K562 (cell line): Measurements from ENCODE around the gene NPIPB2. TPM values are rescaled to one million over a fixed set of nuclear protein-coding genes. Genes with fewer than 3 reads are reported as not detected.

Experiments used
- ATAC-seq: fragments of 200-7000 bp; cut with Tn5 transposase; 3 replicates; pipeline ENCODE4 v1.9.1; 2020; ENCODE audit warnings: moderate library complexity
- BruUV-seq: library from RNA; stranded (reverse); fragments of 400-500 nt; replicated peaks from 2 replicates; lab custom pipeline; 2021; lab: Mats Ljungman, UMichigan
- CTCF ChIA-PET: fragments of 300-600 bp; formaldehyde crosslinking; extraction: SDS; loops from one replicate; lab custom pipeline; 2021; ENCODE audit warnings: low intra/inter-chr PET ratio; lab: Yijun Ruan, JAX
- POLR2A ChIA-PET: fragments of 300-600, 350-650 bp; sonication (Branson Sonifier 250); formaldehyde crosslinking; extraction: SDS; loops from one replicate; lab custom pipeline; 2021; ENCODE audit warnings: antibody characterized with exemption, inconsistent platforms; lab: Yijun Ruan, JAX
- DNase-seq, 4 experiments: peaks; one replicate each; pipeline versions ENCODE4 v3.0.0 to v3.0.0-alpha.2; 2011 to 2018; ENCODE audit warnings: low spot score in 3 of 4, mixed read lengths in 3 of 4; ENCODE audit errors: extremely low read depth in 1 of 4
- FAIRE-seq: peaks from 2 replicates; lab custom pipeline; 2011; peaks lifted over from hg19 to GRCh38; lab: Jason Lieb, UNC
- H2AFZ ChIP-seq: 2 replicates; pipeline ENCODE4 v1.6.0; 2011; ENCODE audit warnings: low read depth, low read length, control low read depth, inconsistent platforms
- H3K27ac ChIP-seq: fragments of 200-600 bp; 3 replicates; pipeline ENCODE4 v1.8.0; 2011; ENCODE audit warnings: low read depth, mild to moderate bottlenecking, control low read depth, inconsistent platforms, low read length, moderate library complexity, mixed read lengths; ENCODE audit errors: extremely low read depth
- H3K27me3 ChIP-seq, 2 experiments: fragments of 300-600 bp in 1 of 2; 2 replicates in 1 of 2; 3 replicates in 1 of 2; pipeline versions ENCODE4 v1.6.0 to v1.8.0; 2011; ENCODE audit warnings: inconsistent platforms in 2 of 2, low read length in 2 of 2, mild to moderate bottlenecking in 1 of 2, mixed read lengths in 1 of 2, moderate library complexity in 1 of 2; ENCODE audit not compliant: control insufficient read depth in 2 of 2, insufficient read depth in 2 of 2
- H3K36me3 ChIP-seq: fragments of 300-600 bp; 3 replicates; pipeline ENCODE4 v1.8.0; 2011; ENCODE audit warnings: mild to moderate bottlenecking, low read length, inconsistent platforms; ENCODE audit not compliant: control insufficient read depth, insufficient read depth
- H3K4me1 ChIP-seq, 2 experiments: fragments of 200-600 bp in 1 of 2; replicated peaks in 1 of 2; 2 replicates in 1 of 2; 3 replicates in 1 of 2; pipeline versions ENCODE4 v1.5.1 to v1.8.0; 2011; ENCODE audit warnings: inconsistent platforms in 2 of 2, low read length in 2 of 2, mild to moderate bottlenecking in 1 of 2, mixed read lengths in 1 of 2, moderate library complexity in 1 of 2; ENCODE audit not compliant: control insufficient read depth in 2 of 2, insufficient read depth in 2 of 2
- H3K4me2 ChIP-seq: 2 replicates; pipeline ENCODE4 v1.6.1; 2011; ENCODE audit warnings: low read length, control low read depth, inconsistent platforms, mixed read lengths; ENCODE audit not compliant: insufficient read depth
- H3K4me3 ChIP-seq: fragments of 200-600 bp; sonication (generic), shearing (Covaris generic); 2 replicates; pipeline ENCODE4 v1.5.1; 2016; ENCODE audit warnings: control low read depth, inconsistent platforms
- H3K79me2 ChIP-seq: fragments of 200-600 bp; 3 replicates; pipeline ENCODE4 v1.8.0; 2011; ENCODE audit warnings: low read length, inconsistent platforms; ENCODE audit not compliant: control insufficient read depth, insufficient read depth
- H3K9ac ChIP-seq, 2 experiments: 2 replicates each; pipeline versions ENCODE4 v1.6.0 to v1.6.1; 2011; ENCODE audit warnings: low read depth in 2 of 2, low read length in 2 of 2, control low read depth in 1 of 2, inconsistent platforms in 1 of 2, mild to moderate bottlenecking in 1 of 2, mixed read lengths in 1 of 2; ENCODE audit not compliant: insufficient read depth in 1 of 2
- H3K9me1 ChIP-seq: one replicate; pipeline ENCODE4 v1.6.0; 2011; ENCODE audit warnings: inconsistent platforms, mild to moderate bottlenecking, low read length, moderate library complexity; ENCODE audit not compliant: control insufficient read depth, insufficient read depth
- H3K9me3 ChIP-seq: replicated peaks from 2 replicates; pipeline ENCODE4 v1.5.1; 2011; ENCODE audit warnings: low read depth, low read length, inconsistent platforms; ENCODE audit not compliant: control insufficient read depth, insufficient read depth
- H4K20me1 ChIP-seq: replicated peaks from 2 replicates; pipeline ENCODE4 v1.6.1; 2011; ENCODE audit warnings: low read length, inconsistent platforms, mixed read lengths; ENCODE audit not compliant: control insufficient read depth, insufficient read depth
- CHD1 ChIP-seq: fragments of 200-600 bp; sonication (generic); IDR thresholded peaks from one replicate; pipeline ENCODE4 v1.6.1; 2012; ENCODE audit warnings: mild to moderate bottlenecking, moderate library complexity, low read length, inconsistent platforms
- CREBBP ChIP-seq: IDR thresholded peaks from one replicate; pipeline ENCODE4 v1.6.1; 2012; ENCODE audit warnings: low read depth, mild to moderate bottlenecking, control low read depth, inconsistent platforms, low read length
- DDX20 ChIP-seq: fragments of 450-650 bp; IDR thresholded peaks from 2 replicates; pipeline ENCODE4 v1.6.1; 2016; ENCODE audit warnings: missing genetic modification characterization, low read depth, mild to moderate bottlenecking, missing compliant biosample characterization, moderate library complexity
- DNMT1 ChIP-seq: fragments of 450-650 bp; IDR thresholded peaks from 2 replicates; pipeline ENCODE4 v1.6.1; 2016; ENCODE audit warnings: antibody characterized with exemption, mild to moderate bottlenecking
- EP400 ChIP-seq: fragments of 450-650 bp; IDR thresholded peaks from 2 replicates; pipeline ENCODE4 v1.6.1; 2017; ENCODE audit warnings: antibody characterized with exemption, mild to moderate bottlenecking, moderate library complexity
- FIP1L1 ChIP-seq: fragments of 200-400 bp; formaldehyde crosslinking; IDR thresholded peaks from 2 replicates; pipeline ENCODE4 v1.6.1; 2018; ENCODE audit warnings: mild to moderate bottlenecking, low read depth, low read length; ENCODE audit not compliant: poor library complexity, severe bottlenecking
- KLF1 ChIP-seq: fragments of 450-650 bp; IDR thresholded peaks from 2 replicates; pipeline ENCODE4 v1.6.1; 2016; ENCODE audit warnings: missing genetic modification characterization, missing compliant biosample characterization
- MLLT1 ChIP-seq, 2 experiments: fragments of 450-650 bp; IDR thresholded peaks; 2 replicates each; pipeline ENCODE4 v1.6.1; 2016
- MYC ChIP-seq, 2 experiments: fragments of 250-450 bp in 1 of 2; sonication (Bioruptor Pico) in 1 of 2; IDR thresholded peaks; 2 replicates each; pipeline versions ENCODE4 v1.5.1 to v1.6.1; 2012 to 2021; ENCODE audit warnings: low read depth in 2 of 2, borderline replicate concordance in 1 of 2, improper control_type of control experiment in 1 of 2, low read length in 1 of 2, mild to moderate bottlenecking in 1 of 2, moderate library complexity in 1 of 2
- RBM34 ChIP-seq: fragments of 200-400 bp; formaldehyde crosslinking; IDR thresholded peaks from 2 replicates; pipeline ENCODE4 v1.6.1; 2018; ENCODE audit warnings: low read length, borderline replicate concordance; ENCODE audit not compliant: insufficient read depth
- SMARCA5 ChIP-seq: fragments of 450-650 bp; IDR thresholded peaks from 2 replicates; pipeline ENCODE4 v1.6.1; 2016
- ZBED1 ChIP-seq: IDR thresholded peaks from 2 replicates; pipeline ENCODE4 v1.6.1; 2014
- ZFP30 ChIP-seq: fragments of 250-450 bp; sonication (Bioruptor Pico); IDR thresholded peaks from 2 replicates; pipeline ENCODE4 v1.8.0; 2022; ENCODE audit warnings: moderate library complexity, mild to moderate bottlenecking, inconsistent platforms, borderline replicate concordance
- ZFP91 ChIP-seq: sonication (generic); formaldehyde crosslinking; IDR thresholded peaks from 2 replicates; pipeline ENCODE4 v1.8.0; 2022; ENCODE audit warnings: mild to moderate bottlenecking, missing genetic modification reagents
- ZKSCAN8 ChIP-seq: fragments of 200-800 bp; sonication (Bioruptor generic); IDR thresholded peaks from 2 replicates; pipeline ENCODE4 v1.6.1; 2016; ENCODE audit warnings: missing genetic modification characterization, missing compliant biosample characterization
- ZNF778 ChIP-seq: fragments of 450-650 bp; formaldehyde crosslinking; IDR thresholded peaks from 2 replicates; pipeline ENCODE4 v1.4.0; 2020; ENCODE audit warnings: mild to moderate bottlenecking, moderate library complexity
- WGBS: fragments of 100-300 bp; shearing (Covaris generic); methylation state at CpG from one replicate; pipeline ENCODE4 v1.1.6; 2016; ENCODE audit warnings: low coverage, mixed read lengths; ENCODE audit not compliant: insufficient coverage; ENCODE audit errors: missing lambda C conversion rate; 5-methylcytosine and 5-hydroxymethylcytosine counted together
- in situ Hi-C: fragments of 300-500 bp; cut with MboI; formaldehyde crosslinking; loops from 4 replicates; pipeline ENCODE4 v1.15.0; 2018; ENCODE audit warnings: inconsistent platforms, mixed read lengths
- intact Hi-C: fragments of 100-400 bp; cut with micrococcal nuclease; formaldehyde crosslinking; loops from 2 replicates; pipeline ENCODE4 v1.14.2; 2022
- polyA plus RNA-seq, 8 experiments: library from polyadenylated mRNA; depleted of rRNA in 4 of 8; stranded (reverse) in 5 of 8; unstranded in 3 of 8; fragments of >200 nt; fragmentation: Nextera tagmentation in 2 of 8; fragmentation: Illumina TruSeq in 1 of 8; extraction: Ambion mirVana in 2 of 8; extraction: Trizol in 1 of 8; gene quantifications; 2 replicates each; pipeline versions ENCODE4 v1.2.1 to v1.2.3, GENCODE V29; 2011 to 2014; ENCODE audit warnings: inconsistent platforms in 1 of 8, missing spikeins in 1 of 8
- total RNA-seq, 7 experiments: library from RNA; depleted of rRNA in 6 of 7; stranded (reverse); fragments of >200 nt in 6 of 7; fragmentation: Illumina TruSeq in 2 of 7; extraction: Trizol in 2 of 7; gene quantifications; 2 replicates each; pipeline versions ENCODE4 v1.2.1 to v1.2.3, GENCODE V29; 2011 to 2021; ENCODE audit warnings: low replicate concordance in 1 of 7
- TF ChIP-seq, protein P1 (sequence below): conservative IDR thresholded peaks from 2 replicates; pipeline ENCODE4 v1.6.1; 2011; ENCODE audit warnings: low read depth, mild to moderate bottlenecking, low read length; ENCODE audit not compliant: control insufficient read depth

The NPIPB2 gene
- total and polyA plus RNA-seq, 9 of the 15 experiments (the other 6 are each of a cell fraction or from before 2014, with no cell fraction given) = 0.21 to 2.9 (median 1.6) TPM; not detected in 1

DNA sequence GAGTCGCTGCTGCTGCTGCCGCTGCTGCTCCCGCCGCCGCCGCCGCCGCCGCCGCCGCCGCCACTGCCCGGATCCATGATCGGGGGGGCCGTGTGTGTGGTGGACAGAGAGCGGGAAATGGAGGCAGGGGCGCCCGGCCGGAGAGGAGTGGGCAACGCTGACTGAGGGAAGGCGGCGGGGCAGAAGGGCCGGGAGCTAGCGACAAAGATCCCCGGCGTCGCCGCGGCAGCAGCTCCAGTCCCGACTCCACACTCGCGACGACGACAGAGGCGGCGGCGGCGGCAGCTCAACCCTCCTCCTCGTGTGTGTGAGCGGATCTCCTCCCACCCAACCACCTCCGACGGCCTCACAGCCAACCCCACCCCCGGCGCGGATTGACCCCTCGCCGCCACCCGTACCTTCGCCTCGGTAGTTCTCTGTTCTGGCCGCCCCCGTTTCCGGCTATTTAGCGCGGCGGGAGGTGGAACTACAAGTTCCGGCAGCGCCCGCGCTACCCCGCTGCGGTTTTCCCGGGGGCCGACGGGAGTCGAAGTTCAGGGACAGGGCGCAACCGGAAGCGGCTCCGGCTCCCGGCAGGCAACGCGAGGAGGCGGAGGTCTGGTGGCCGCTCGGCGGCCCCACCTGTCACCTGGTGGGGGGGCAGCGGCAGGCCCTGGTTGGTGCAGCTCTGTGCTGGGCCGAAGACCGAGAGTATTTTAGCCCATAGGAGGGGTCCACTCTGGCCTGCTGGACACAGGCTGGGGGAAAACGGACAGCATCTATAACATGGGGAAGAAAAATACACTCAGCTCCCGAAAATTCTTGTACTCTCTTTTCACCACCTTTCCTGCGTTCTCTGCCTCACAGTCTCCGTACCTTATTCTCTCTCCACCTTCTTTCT lies 26.0 kb downstream of the NPIPB2 start, which contains the start of gene GSPT1:
GSPT1 (minus strand) TSS at position 313 of the 880 bp plus-strand sequence; CDS start at position 77, 236 bp downstream.
- Histone ChIP-seq H3K9me1 (no peaks in the 10 kb centered on the region), H4K20me1 (peaks cover 32% of the 10 kb centered on the region), H3K9ac (peak within 1 kb of the TSS; percentile 92 to 97), H3K4me3 (peak within 1 kb of the TSS; percentile 95), H3K36me3 (peaks cover 29% of the 10 kb centered on the region), H3K27ac (peak within 1 kb of the TSS; percentile 92), H3K9me3 (no peaks in the 10 kb centered on the region), H2AFZ (peak within 1 kb of the TSS; percentile 94), H3K4me2 (peak within 1 kb of the TSS; percentile 88), H3K27me3 (no peaks in the 10 kb centered on the region), H3K79me2 (peaks cover 49% of the 10 kb centered on the region), H3K4me1 (peaks cover 14 to 16% of the 10 kb centered on the region in 2 experiments)
- ATAC-seq (peak; percentile 93), DNase-seq (peak; percentile 91 to 99 (median 94)), FAIRE-seq (peak; percentile 89)
- 1% methylated on average over 62 of the region's 84 CpGs for WGBS
- BruUV-seq = no TSS peak
- CTCF ChIA-PET = no interaction called here
- in situ Hi-C loops = no loop called here
- intact Hi-C loops = no loop called here
- POLR2A ChIA-PET = interaction anchor here (0.6 to 1.2 kb wide), 9 partner anchors 10 to 152 kb away, joined by 3 to 5 read pairs (median 4); partner anchors contain the start of gene SNX29
- TF ChIP-seq MYC (IDR thresholded peaks at IDR 0.05; ENCODE audit: low read depth, low read length) = peak; percentile 79
- peak; percentile 36; the same call in 1 of the 2 replicates for TF ChIP-seq MYC (CRISPR knock-in tag; IDR thresholded peaks at IDR 0.05; ENCODE audit: borderline replicate concordance, low read depth)
- no peak for TF ChIP-seq CHD1
- TF ChIP-seq ZNF778 (CRISPR knock-in tag) = no peak
- TF ChIP-seq KLF1 (tag) = peak; percentile 81; the same call in 1 of the 2 replicates
- no peak for TF ChIP-seq CREBBP
- no peak for TF ChIP-seq RBM34
- no peak for TF ChIP-seq DDX20
- TF ChIP-seq, protein P1, sequence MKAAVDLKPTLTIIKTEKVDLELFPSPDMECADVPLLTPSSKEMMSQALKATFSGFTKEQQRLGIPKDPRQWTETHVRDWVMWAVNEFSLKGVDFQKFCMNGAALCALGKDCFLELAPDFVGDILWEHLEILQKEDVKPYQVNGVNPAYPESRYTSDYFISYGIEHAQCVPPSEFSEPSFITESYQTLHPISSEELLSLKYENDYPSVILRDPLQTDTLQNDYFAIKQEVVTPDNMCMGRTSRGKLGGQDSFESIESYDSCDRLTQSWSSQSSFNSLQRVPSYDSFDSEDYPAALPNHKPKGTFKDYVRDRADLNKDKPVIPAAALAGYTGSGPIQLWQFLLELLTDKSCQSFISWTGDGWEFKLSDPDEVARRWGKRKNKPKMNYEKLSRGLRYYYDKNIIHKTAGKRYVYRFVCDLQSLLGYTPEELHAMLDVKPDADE = peak; percentile 100
- no peak for TF ChIP-seq SMARCA5
- TF ChIP-seq ZFP30 (CRISPR knock-in tag) = no peak
- TF ChIP-seq EP400 = peak; percentile 96
- TF ChIP-seq ZBED1 = peak; percentile 97
- TF ChIP-seq ZFP91 (CRISPR knock-in tag) = no peak
- TF ChIP-seq FIP1L1 = peak; percentile 89
- peak in 1 of 2 experiments; percentile 98; a peak in 3 of 4 replicates for TF ChIP-seq MLLT1 (IDR thresholded peaks at IDR 0.05)
- TF ChIP-seq ZKSCAN8 (CRISPR knock-in tag) = no peak
- no peak for TF ChIP-seq DNMT1
